Neural progenitor cell (in vitro differentiated cells): ENCODE data around the gene MPEG1. TPM values are rescaled to one million over a fixed set of nuclear protein-coding genes. Genes with fewer than 3 reads are reported as not detected.

Experiments
- DNase-seq: peaks from one replicate; pipeline ENCODE4 v3.0.0-alpha.2; 2016; ENCODE audit warnings: low spot score
- H2AFZ ChIP-seq: fragments of 200-600 bp; sonication (generic); replicated peaks from 2 replicates; pipeline ENCODE4 v1.6.1; 2016; ENCODE audit warnings: antibody characterized with exemption
- H3F3A ChIP-seq: fragments of 200-600 bp; sonication (generic); 2 replicates; pipeline ENCODE4 v1.6.1; 2016; ENCODE audit warnings: antibody characterized with exemption, low read depth
- H3K27ac ChIP-seq: fragments of 200-600 bp; sonication (generic); 2 replicates; pipeline ENCODE4 v1.5.1; 2016; ENCODE audit warnings: mild to moderate bottlenecking
- H3K27me3 ChIP-seq: fragments of 200-600 bp; sonication (generic); 2 replicates; pipeline ENCODE4 v1.6.1; 2016; ENCODE audit warnings: mild to moderate bottlenecking, moderate library complexity
- H3K36me3 ChIP-seq: fragments of 200-600 bp; sonication (generic); 2 replicates; pipeline ENCODE4 v1.5.1; 2016
- H3K4me1 ChIP-seq: fragments of 200-600 bp; sonication (generic); 2 replicates; pipeline ENCODE4 v1.6.1; 2016; ENCODE audit warnings: mixed run types
- H3K4me2 ChIP-seq: fragments of 200-600 bp; sonication (generic); 2 replicates; pipeline ENCODE4 v1.6.1; 2016
- H3K4me3 ChIP-seq: fragments of 200-600 bp; sonication (generic); 2 replicates; pipeline ENCODE4 v1.5.1; 2016
- H3K79me2 ChIP-seq: fragments of 200-600 bp; sonication (generic); 2 replicates; pipeline ENCODE4 v1.6.1; 2016; ENCODE audit warnings: low read depth
- H3K9ac ChIP-seq: fragments of 200-600 bp; sonication (generic); 2 replicates; pipeline ENCODE4 v1.6.1; 2016
- H3K9me3 ChIP-seq: fragments of 200-600 bp; sonication (generic); 2 replicates; pipeline ENCODE4 v1.5.1; 2016; ENCODE audit warnings: low read depth
- H4K20me1 ChIP-seq: fragments of 200-600 bp; sonication (generic); 2 replicates; pipeline ENCODE4 v1.6.1; 2016; ENCODE audit warnings: low read depth
- H3K27ac Mint-ChIP-seq: 3 replicates; pipeline ENCODE4 v1.8.0; 2021; ENCODE audit warnings: mixed read lengths
- H3K27me3 Mint-ChIP-seq: 2 replicates; pipeline ENCODE4 v1.8.0; 2022; ENCODE audit warnings: low read depth, mild to moderate bottlenecking, inconsistent platforms, moderate library complexity, mixed read lengths; ENCODE audit not compliant: insufficient read depth
- H3K36me3 Mint-ChIP-seq: 3 replicates; pipeline ENCODE4 v1.8.0; 2021; ENCODE audit warnings: mixed read lengths
- H3K4me1 Mint-ChIP-seq: 3 replicates; pipeline ENCODE4 v1.8.0; 2021; ENCODE audit warnings: mixed read lengths
- H3K4me3 Mint-ChIP-seq: 3 replicates; pipeline ENCODE4 v1.8.0; 2021; ENCODE audit warnings: mild to moderate bottlenecking, moderate library complexity, mixed read lengths
- H3K9me3 Mint-ChIP-seq: 3 replicates; pipeline ENCODE4 v1.8.0; 2020; ENCODE audit warnings: mixed read lengths
- EZH2 ChIP-seq: fragments of 200-600 bp; sonication (generic); IDR thresholded peaks from 2 replicates; pipeline ENCODE4 v1.6.1; 2017; ENCODE audit warnings: antibody characterized with exemption, mild to moderate bottlenecking, moderate library complexity
- EZH2phosphoT487 ChIP-seq: fragments of 200-600 bp; sonication (generic); IDR thresholded peaks from 2 replicates; pipeline ENCODE4 v1.6.1; 2017; ENCODE audit warnings: antibody characterized with exemption
- total RNA-seq: library from RNA; depleted of rRNA; stranded (reverse); fragments of >200 nt; gene quantifications from 2 replicates; pipeline ENCODE4 v1.2.3, GENCODE V29; 2015; ENCODE audit warnings: low replicate concordance
- TF ChIP-seq, protein P1 (sequence below): fragments of 200-600 bp; sonication (generic); IDR thresholded peaks from 2 replicates; pipeline ENCODE4 v1.5.1; 2017; ENCODE audit warnings: antibody characterized with exemption, mild to moderate bottlenecking

MPEG1 gene
- total RNA-seq, 1 donor from 2014 or later = not detected

DNA sequence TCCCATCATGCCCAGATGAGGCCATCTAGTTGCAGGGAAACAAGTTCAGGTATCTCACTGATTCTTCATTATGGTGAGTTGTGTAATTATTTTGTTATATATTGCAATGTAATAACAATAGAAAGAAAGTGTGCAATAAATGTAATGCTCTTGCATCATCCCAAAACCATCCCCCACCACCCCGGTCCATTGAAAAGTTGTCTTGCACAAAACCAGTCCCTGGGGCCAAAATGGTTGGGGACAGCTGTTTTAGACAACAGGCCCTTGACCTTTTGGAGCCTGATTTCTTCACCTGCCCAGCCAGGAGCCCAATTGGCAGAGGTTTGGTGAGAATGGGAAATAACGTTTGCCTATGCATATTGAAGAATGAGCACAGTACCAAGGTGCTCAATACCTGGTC, 15.9 kb downstream of the MPEG1 start:
- no peak overlapping the region for H3K4me3 Mint-ChIP-seq
- TF ChIP-seq EZH2phosphoT487 = no peak
- TF ChIP-seq, protein P1, sequence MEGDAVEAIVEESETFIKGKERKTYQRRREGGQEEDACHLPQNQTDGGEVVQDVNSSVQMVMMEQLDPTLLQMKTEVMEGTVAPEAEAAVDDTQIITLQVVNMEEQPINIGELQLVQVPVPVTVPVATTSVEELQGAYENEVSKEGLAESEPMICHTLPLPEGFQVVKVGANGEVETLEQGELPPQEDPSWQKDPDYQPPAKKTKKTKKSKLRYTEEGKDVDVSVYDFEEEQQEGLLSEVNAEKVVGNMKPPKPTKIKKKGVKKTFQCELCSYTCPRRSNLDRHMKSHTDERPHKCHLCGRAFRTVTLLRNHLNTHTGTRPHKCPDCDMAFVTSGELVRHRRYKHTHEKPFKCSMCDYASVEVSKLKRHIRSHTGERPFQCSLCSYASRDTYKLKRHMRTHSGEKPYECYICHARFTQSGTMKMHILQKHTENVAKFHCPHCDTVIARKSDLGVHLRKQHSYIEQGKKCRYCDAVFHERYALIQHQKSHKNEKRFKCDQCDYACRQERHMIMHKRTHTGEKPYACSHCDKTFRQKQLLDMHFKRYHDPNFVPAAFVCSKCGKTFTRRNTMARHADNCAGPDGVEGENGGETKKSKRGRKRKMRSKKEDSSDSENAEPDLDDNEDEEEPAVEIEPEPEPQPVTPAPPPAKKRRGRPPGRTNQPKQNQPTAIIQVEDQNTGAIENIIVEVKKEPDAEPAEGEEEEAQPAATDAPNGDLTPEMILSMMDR = no peak
- TF ChIP-seq EZH2 = no peak
- Histone ChIP-seq H3K9ac (no peak overlapping the region), H3K27me3 (no peaks in the 10 kb centered on the region), H3K4me2 (no peak overlapping the region), H3K36me3 (peaks cover 18% of the 10 kb centered on the region), H4K20me1 (no peaks in the 10 kb centered on the region), H2AFZ (no peak overlapping the region), H3F3A (peaks cover 15% of the 10 kb centered on the region), H3K9me3 (no peaks in the 10 kb centered on the region), H3K4me3 (no peak overlapping the region), H3K79me2 (no peaks in the 10 kb centered on the region), H3K4me1 (peaks cover 17% of the 10 kb centered on the region), H3K27ac (no peak overlapping the region)
- no peak for DNase-seq
- peaks cover 6% of the 10 kb centered on the region for H3K9me3 Mint-ChIP-seq
- H3K27me3 Mint-ChIP-seq = peaks cover 4% of the 10 kb centered on the region
- no peak overlapping the region for H3K27ac Mint-ChIP-seq
- peaks cover 87% of the 10 kb centered on the region for H3K36me3 Mint-ChIP-seq
- H3K4me1 Mint-ChIP-seq = peaks cover 11% of the 10 kb centered on the region

DNA sequence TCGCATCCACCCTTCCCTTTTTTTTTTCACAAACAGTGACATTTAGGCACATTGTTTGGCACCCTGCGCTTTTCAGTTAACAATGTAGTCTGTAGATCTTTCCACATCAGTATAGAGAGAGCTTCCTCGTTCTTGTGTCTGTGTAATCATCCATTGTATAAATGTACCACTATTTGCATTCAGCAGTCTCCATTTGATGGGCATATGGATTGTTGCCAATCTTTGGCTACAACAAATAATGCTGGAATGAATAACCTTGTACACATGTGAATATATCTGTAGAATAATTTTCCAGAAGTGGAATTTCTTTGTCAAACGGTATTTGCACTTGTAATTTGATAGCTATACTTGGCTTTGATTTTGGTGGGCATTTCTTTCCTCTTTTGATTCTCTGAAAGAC, 17.1 kb downstream of the MPEG1 start:
- no peak overlapping the region for H3K27ac ChIP-seq
- TF ChIP-seq EZH2 (no peak), EZH2phosphoT487 (no peak)
- TF ChIP-seq, protein P1 = no peak
- H3K79me2 ChIP-seq = no peaks in the 10 kb centered on the region
- H3K9me3 ChIP-seq = no peaks in the 10 kb centered on the region
- peaks cover 18% of the 10 kb centered on the region for H3K36me3 ChIP-seq
- no peak overlapping the region for H3K9ac ChIP-seq
- no peak overlapping the region for H3K4me3 ChIP-seq
- Mint-ChIP-seq H3K27me3 (peaks cover 2% of the 10 kb centered on the region), H3K27ac (no peak overlapping the region), H3K4me1 (peaks cover 8% of the 10 kb centered on the region), H3K9me3 (peaks cover 6% of the 10 kb centered on the region), H3K4me3 (no peak overlapping the region), H3K36me3 (peaks cover 85% of the 10 kb centered on the region)
- H2AFZ ChIP-seq = no peak overlapping the region
- H3K4me1 ChIP-seq = peaks cover 17% of the 10 kb centered on the region
- peaks cover 15% of the 10 kb centered on the region for H3F3A ChIP-seq
- no peaks in the 10 kb centered on the region for H3K27me3 ChIP-seq
- DNase-seq = no peak
- no peak overlapping the region for H3K4me2 ChIP-seq
- H4K20me1 ChIP-seq = no peaks in the 10 kb centered on the region

DNA sequence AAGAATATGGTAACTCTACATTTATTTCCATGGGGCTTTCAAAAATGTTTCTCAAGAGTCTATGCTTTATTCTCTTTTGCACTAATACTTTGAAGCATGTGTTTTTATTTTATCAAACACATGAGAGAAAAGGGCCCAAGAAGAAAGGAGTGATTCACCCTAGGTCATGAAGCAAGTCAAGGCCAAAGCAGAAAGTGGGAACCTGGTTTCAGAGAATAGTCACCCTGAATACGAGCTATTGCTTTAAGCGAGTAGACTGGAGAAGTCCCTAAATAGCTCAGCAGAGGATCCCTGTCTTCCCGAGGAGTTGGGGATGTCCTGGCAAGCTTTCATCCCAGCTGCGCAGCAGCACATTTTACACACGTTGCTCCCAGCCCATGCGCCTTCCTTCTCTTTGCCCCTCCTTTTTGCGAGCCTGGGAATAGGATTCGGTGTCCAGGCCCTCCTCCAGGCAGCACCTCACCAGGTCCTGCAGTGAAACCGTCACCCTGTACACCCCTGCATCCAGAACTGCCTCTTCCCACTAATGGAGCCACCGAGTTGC, 19.1 kb downstream of the MPEG1 start:
- no peaks in the 10 kb centered on the region for H3K79me2 ChIP-seq
- peaks cover 7% of the 10 kb centered on the region for H3K4me1 ChIP-seq
- no peaks in the 10 kb centered on the region for H3K9me3 ChIP-seq
- DNase-seq = no peak
- peaks cover 6% of the 10 kb centered on the region for H3K9me3 Mint-ChIP-seq
- no peak overlapping the region for H3K27ac ChIP-seq
- no peak overlapping the region for H3K4me2 ChIP-seq
- H3K27ac Mint-ChIP-seq = no peak overlapping the region
- peaks cover 2% of the 10 kb centered on the region for H3K27me3 Mint-ChIP-seq
- H3K27me3 ChIP-seq = no peaks in the 10 kb centered on the region
- H3K4me3 Mint-ChIP-seq = no peak overlapping the region
- H2AFZ ChIP-seq = no peak overlapping the region
- H3F3A ChIP-seq = peaks cover 8% of the 10 kb centered on the region
- peaks cover 2% of the 10 kb centered on the region for H4K20me1 ChIP-seq
- peaks cover 86% of the 10 kb centered on the region for H3K36me3 Mint-ChIP-seq
- H3K4me3 ChIP-seq = no peak overlapping the region
- peaks cover 10% of the 10 kb centered on the region for H3K4me1 Mint-ChIP-seq
- TF ChIP-seq EZH2 = no peak
- TF ChIP-seq, protein P1 = no peak
- no peak for TF ChIP-seq EZH2phosphoT487
- no peak overlapping the region for H3K9ac ChIP-seq
- peaks cover 18% of the 10 kb centered on the region for H3K36me3 ChIP-seq
